ENCODE results near the gene ENO2. TPM values are rescaled to one million over a fixed set of nuclear protein-coding genes. Genes with fewer than 3 reads are reported as not detected.

Gene ENO2
- total RNA-seq, 1 experiment from 2014 or later = 166 TPM

DNA sequence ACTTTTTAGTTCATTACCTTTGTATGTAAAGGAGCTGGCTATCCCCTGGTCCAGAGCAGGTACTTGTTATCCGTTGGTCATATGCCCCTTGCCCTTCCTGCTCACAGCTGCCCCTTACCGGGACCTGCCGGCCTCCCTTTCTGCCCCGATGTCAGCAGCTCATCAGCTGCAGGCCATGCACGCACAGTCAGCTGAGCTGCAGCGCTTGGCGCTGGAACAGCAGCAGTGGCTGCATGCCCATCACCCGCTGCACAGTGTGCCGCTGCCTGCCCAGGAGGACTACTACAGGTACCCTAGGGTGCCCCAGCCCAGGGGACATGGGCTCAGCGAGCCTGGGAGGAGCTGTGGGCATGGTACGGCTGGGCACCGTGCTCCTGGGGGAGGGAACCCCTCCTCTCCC, 26.9 kb downstream of the ENO2 start:
- Histone ChIP-seq H3K23me2 (ENCODE audit: insufficient read length, low read depth, low read length, poor library complexity, severe bottlenecking) (peaks cover 16% of the 10 kb centered on the region), H3K27me3 (ENCODE audit: insufficient read depth, low read length) (no peaks in the 10 kb centered on the region), H3K9ac (ENCODE audit: extremely low read depth, insufficient read length, low read length) (no peak overlapping the region), H3T11ph (ENCODE audit: low read length) (no peak overlapping the region), H2AK5ac (ENCODE audit: insufficient read length, low read length) (no peak overlapping the region), H3K9me3 (ENCODE audit: control insufficient read depth, low read depth, low read length) (no peaks in the 10 kb centered on the region), H3K14ac (ENCODE audit: insufficient read depth, low read length) (no peak overlapping the region), H3K23ac (ENCODE audit: insufficient read length, low read depth, low read length) (no peak overlapping the region), H3K27ac (ENCODE audit: insufficient read length, low read depth, low read length) (no peak overlapping the region), H4K20me1 (ENCODE audit: control insufficient read depth, insufficient read depth, insufficient read length) (no peaks in the 10 kb centered on the region), H2BK15ac (ENCODE audit: low read depth, low read length) (no peak overlapping the region), H3K4me2 (ENCODE audit: insufficient read depth, insufficient read length, low read length) (no peak overlapping the region), H3K4ac (ENCODE audit: low read depth, low read length) (no peak overlapping the region), H4K91ac (ENCODE audit: insufficient read length, low read depth, low read length) (no peak overlapping the region), H3K79me2 (ENCODE audit: insufficient read depth, low read length) (no peaks in the 10 kb centered on the region), H2BK20ac (ENCODE audit: low read depth, low read length, poor library complexity, severe bottlenecking) (no peak overlapping the region), H2BK5ac (ENCODE audit: insufficient read length, low read length) (no peak overlapping the region), H3K4me1 (ENCODE audit: insufficient read depth, low read length) (0 out of 2 replicates have a peak, but pooled peaks cover 4% of the 10 kb centered on the region), H4K5ac (ENCODE audit: insufficient read length, low read depth, low read length) (no peak overlapping the region), H2BK12ac (ENCODE audit: insufficient read length, low read depth, low read length) (no peak overlapping the region), H3K18ac (ENCODE audit: insufficient read length, low read depth, low read length) (no peak overlapping the region), H4K8ac (replicated peaks; ENCODE audit: insufficient read length, low read depth, low read length) (no peak overlapping the region), H3K56ac (ENCODE audit: insufficient read length, low read depth, low read length) (no peak overlapping the region), H3K79me1 (ENCODE audit: insufficient read depth, low read depth, low read length, poor library complexity, severe bottlenecking) (no peaks in the 10 kb centered on the region), H2AFZ (ENCODE audit: low read length) (no peak overlapping the region), H2BK120ac (ENCODE audit: low read depth, low read length, poor library complexity, severe bottlenecking) (no peak overlapping the region)
- peak overlapping the region in 2 of 3 experiments; percentile 67 to 73; a peak in 1 of 7 replicates for H3K27ac Mint-ChIP-seq
- peaks cover 39 to 51% of the 10 kb centered on the region in 2 experiments for H3K4me1 Mint-ChIP-seq
- H3K9me3 Mint-ChIP-seq = no peaks in the 10 kb centered on the region; a peak in 2 of 5 replicates
- WGBS (ENCODE audit: extremely low coverage, insufficient read length, low lambda C conversion rate) = no CpG with 5 or more reads among the region's 12 CpGs
- DNase-seq = no peak
- peaks cover 16 to 56% (median 36%) of the 10 kb centered on the region in 3 experiments for H3K36me3 Mint-ChIP-seq (ENCODE audit: insufficient read depth in 1 of 3, low read depth in 3 of 3)
- peak overlapping the region in 1 of 2 experiments; percentile 48; a peak in 1 of 5 replicates for H3K4me3 Mint-ChIP-seq
- H3K27me3 Mint-ChIP-seq (ENCODE audit: low read depth) = peaks cover 2% of the 10 kb centered on the region; the same call in 1 of the 2 replicates
- no peak for TF ChIP-seq CTCF (conservative IDR thresholded peaks at IDR 0.05)

Data from H9 (cell line).